ENCODE measurements around the gene BMP7. TPM values are rescaled to one million over a fixed set of nuclear protein-coding genes. Genes with fewer than 3 reads are reported as not detected.

BMP7 gene
- total and polyA plus RNA-seq, 2 of the 13 experiments (the other 11 are each of a cell fraction or from before 2014, with no cell fraction given): not detected

DNA sequence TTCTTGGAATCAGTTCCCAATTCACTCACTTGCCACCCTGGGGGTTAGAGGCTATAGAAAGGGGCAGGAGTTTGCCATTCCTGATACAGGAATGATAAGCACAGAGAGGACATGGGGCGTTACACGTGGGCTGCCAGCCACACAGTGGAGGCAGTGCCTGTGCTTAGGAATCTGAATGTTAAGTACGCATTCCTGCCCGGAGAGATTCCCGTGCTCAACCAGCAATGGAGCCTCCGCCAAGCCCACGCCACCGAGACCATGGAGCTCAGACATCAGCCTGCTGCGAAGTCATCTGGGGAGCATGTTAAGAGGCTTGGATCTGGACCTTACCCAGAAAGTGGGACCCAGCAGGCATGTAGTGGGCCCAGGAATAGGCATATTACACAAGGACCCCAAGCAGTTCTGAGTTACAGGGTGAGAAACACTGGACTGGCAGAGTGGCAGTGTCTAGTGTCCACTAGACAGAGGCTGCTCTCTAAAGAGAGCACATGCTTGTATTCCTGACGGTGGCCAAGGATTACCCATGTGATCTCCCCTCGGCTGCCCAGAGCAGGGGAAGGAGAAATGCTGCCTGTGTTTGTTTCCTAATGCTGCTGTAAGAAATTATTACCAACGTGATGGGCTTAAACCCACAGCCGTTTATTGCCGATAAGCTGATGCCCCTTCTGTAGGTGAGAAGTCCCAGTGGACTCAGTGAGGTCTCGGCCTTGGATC lies 138.2 kb downstream of the BMP7 start:
- intact Hi-C loops (cut with micrococcal nuclease; ENCODE audit: unreplicated experiment) (no loop called here), in situ Hi-C loops (cut with HindIII; ENCODE audit: extremely low pct_ligation_motif_present, low pct_unique_long_range_greater_than_20kb) (no loop called here)
- no peak for TF ChIP-seq HOXA5 (CRISPR knock-in tag; IDR thresholded peaks at IDR 0.05)
- TF ChIP-seq, protein P1, sequence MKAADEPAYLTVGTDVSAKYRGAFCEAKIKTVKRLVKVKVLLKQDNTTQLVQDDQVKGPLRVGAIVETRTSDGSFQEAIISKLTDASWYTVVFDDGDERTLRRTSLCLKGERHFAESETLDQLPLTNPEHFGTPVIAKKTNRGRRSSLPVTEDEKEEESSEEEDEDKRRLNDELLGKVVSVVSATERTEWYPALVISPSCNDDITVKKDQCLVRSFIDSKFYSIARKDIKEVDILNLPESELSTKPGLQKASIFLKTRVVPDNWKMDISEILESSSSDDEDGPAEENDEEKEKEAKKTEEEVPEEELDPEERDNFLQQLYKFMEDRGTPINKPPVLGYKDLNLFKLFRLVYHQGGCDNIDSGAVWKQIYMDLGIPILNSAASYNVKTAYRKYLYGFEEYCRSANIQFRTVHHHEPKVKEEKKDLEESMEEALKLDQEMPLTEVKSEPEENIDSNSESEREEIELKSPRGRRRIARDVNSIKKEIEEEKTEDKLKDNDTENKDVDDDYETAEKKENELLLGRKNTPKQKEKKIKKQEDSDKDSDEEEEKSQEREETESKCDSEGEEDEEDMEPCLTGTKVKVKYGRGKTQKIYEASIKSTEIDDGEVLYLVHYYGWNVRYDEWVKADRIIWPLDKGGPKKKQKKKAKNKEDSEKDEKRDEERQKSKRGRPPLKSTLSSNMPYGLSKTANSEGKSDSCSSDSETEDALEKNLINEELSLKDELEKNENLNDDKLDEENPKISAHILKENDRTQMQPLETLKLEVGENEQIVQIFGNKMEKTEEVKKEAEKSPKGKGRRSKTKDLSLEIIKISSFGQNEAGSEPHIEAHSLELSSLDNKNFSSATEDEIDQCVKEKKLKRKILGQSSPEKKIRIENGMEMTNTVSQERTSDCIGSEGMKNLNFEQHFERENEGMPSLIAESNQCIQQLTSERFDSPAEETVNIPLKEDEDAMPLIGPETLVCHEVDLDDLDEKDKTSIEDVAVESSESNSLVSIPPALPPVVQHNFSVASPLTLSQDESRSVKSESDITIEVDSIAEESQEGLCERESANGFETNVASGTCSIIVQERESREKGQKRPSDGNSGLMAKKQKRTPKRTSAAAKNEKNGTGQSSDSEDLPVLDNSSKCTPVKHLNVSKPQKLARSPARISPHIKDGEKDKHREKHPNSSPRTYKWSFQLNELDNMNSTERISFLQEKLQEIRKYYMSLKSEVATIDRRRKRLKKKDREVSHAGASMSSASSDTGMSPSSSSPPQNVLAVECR (CRISPR knock-in tag; IDR thresholded peaks at IDR 0.05; ENCODE audit: borderline replicate concordance): no peak
- TF ChIP-seq SRSF1 (optimal IDR thresholded peaks at IDR 0.05; ENCODE audit: low read depth, low read length): no peak
- TF ChIP-seq, protein P2, sequence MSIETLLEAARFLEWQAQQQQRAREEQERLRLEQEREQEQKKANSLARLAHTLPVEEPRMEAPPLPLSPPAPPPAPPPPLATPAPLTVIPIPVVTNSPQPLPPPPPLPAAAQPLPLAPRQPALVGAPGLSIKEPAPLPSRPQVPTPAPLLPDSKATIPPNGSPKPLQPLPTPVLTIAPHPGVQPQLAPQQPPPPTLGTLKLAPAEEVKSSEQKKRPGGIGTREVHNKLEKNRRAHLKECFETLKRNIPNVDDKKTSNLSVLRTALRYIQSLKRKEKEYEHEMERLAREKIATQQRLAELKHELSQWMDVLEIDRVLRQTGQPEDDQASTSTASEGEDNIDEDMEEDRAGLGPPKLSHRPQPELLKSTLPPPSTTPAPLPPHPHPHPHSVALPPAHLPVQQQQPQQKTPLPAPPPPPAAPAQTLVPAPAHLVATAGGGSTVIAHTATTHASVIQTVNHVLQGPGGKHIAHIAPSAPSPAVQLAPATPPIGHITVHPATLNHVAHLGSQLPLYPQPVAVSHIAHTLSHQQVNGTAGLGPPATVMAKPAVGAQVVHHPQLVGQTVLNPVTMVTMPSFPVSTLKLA (IDR thresholded peaks at IDR 0.05): no peak
- TF ChIP-seq, protein P3, sequence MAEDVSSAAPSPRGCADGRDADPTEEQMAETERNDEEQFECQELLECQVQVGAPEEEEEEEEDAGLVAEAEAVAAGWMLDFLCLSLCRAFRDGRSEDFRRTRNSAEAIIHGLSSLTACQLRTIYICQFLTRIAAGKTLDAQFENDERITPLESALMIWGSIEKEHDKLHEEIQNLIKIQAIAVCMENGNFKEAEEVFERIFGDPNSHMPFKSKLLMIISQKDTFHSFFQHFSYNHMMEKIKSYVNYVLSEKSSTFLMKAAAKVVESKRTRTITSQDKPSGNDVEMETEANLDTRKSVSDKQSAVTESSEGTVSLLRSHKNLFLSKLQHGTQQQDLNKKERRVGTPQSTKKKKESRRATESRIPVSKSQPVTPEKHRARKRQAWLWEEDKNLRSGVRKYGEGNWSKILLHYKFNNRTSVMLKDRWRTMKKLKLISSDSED (CRISPR knock-in tag; IDR thresholded peaks at IDR 0.05): no peak
- no peak for TF ChIP-seq FUBP1 (CRISPR knock-in tag; IDR thresholded peaks at IDR 0.05; ENCODE audit: borderline replicate concordance)
- no peak overlapping the region for H3K27ac ChIP-seq (ENCODE audit: extremely low read length, insufficient read depth, low read length)
- no peaks in the 10 kb centered on the region for H3K79me2 ChIP-seq (ENCODE audit: insufficient read depth, low read length)
- H3K4me2 ChIP-seq (ENCODE audit: low read depth, low read length): no peak overlapping the region
- no peak for ATAC-seq
- peaks cover 19% of the 10 kb centered on the region for H3K4me1 ChIP-seq (ENCODE audit: insufficient read depth, low read length)
- no peaks in the 10 kb centered on the region for H3K36me3 ChIP-seq (replicated peaks in 1 of 2; ENCODE audit: control insufficient read depth in 1 of 2, insufficient read depth in 2 of 2, low read length in 2 of 2)
- H4K20me1 ChIP-seq (ENCODE audit: insufficient read depth, low read length): no peaks in the 10 kb centered on the region
- no peaks in the 10 kb centered on the region for H3K9me3 ChIP-seq (ENCODE audit: low read length)
- no peak overlapping the region for H3K9ac ChIP-seq (ENCODE audit: insufficient read depth, low read depth, low read length)
- FAIRE-seq: no peak
- no peak for DNase-seq (ENCODE audit: low spot score)
- POLR2A ChIA-PET: no interaction called here
- WGBS (ENCODE audit: low lambda C conversion rate): 63% methylated on average over 14 of the region's 15 CpGs
- H3K4me3 ChIP-seq (replicated peaks in 1 of 3; ENCODE audit: insufficient read depth in 1 of 3, low read depth in 2 of 3, low read length in 3 of 3): no peak overlapping the region
- no peak overlapping the region for H2AFZ ChIP-seq (ENCODE audit: low read length)
- BruUV-seq (replicated peaks): no TSS peak
- peaks cover 0 to 32% of the 10 kb centered on the region in 2 experiments; a peak in 2 of 5 replicates for H3K27me3 ChIP-seq (ENCODE audit: control insufficient read depth in 1 of 2, insufficient read depth in 2 of 2, low read length in 2 of 2)
- CTCF ChIA-PET (ENCODE audit: low intra/inter-chr PET ratio, low total read pairs): no interaction called here
